SK-N-SH treated with all-trans-retinoic acid at 6 μM for 48 hours (cell line): ENCODE measurements around the gene ASTN2.

ENCODE experiments used
- ATAC-seq: fragments of 200-7000 bp; cut with Tn5 transposase; 3 replicates; pipeline ENCODE4 v1.9.1; 2020; ENCODE audit warnings: mild to moderate bottlenecking, moderate library complexity
- ARNTL ChIP-seq: fragments of 450-650 bp; formaldehyde crosslinking; IDR thresholded peaks from 2 replicates; pipeline ENCODE4 v1.5.0; 2020; ENCODE audit warnings: low read depth, mild to moderate bottlenecking, moderate library complexity, borderline replicate concordance
- BACH2 ChIP-seq: fragments of 250-450 bp; sonication (Bioruptor Pico); IDR thresholded peaks from 2 replicates; pipeline ENCODE4 v1.9.0; 2021; ENCODE audit warnings: mild to moderate bottlenecking, borderline replicate concordance
- CREB5 ChIP-seq: fragments of 250-450 bp; sonication (Bioruptor Pico); IDR thresholded peaks from 2 replicates; pipeline ENCODE4 v1.5.1; 2020; ENCODE audit warnings: low read depth, mild to moderate bottlenecking, moderate library complexity
- CSDC2 ChIP-seq: fragments of 250-450 bp; sonication (Bioruptor Pico); IDR thresholded peaks from 2 replicates; pipeline ENCODE4 v1.5.0; 2020; ENCODE audit warnings: mild to moderate bottlenecking, moderate library complexity
- ESRRG ChIP-seq: fragments of 250-450 bp; sonication (Bioruptor Pico); IDR thresholded peaks from 2 replicates; pipeline ENCODE4 v1.6.1; 2021; ENCODE audit warnings: mild to moderate bottlenecking
- GLIS3 ChIP-seq: fragments of 250-450 bp; sonication (Bioruptor Pico); IDR thresholded peaks from 2 replicates; pipeline ENCODE4 v1.5.0; 2020; ENCODE audit warnings: mild to moderate bottlenecking, moderate library complexity
- ISL1 ChIP-seq: fragments of 250-450 bp; sonication (Bioruptor Pico); IDR thresholded peaks from 2 replicates; pipeline ENCODE4 v2.1.2; 2022; ENCODE audit warnings: mild to moderate bottlenecking, moderate library complexity
- OSR1 ChIP-seq: fragments of 250-450 bp; sonication (Bioruptor Pico); IDR thresholded peaks from 2 replicates; pipeline ENCODE4 v1.8.0; 2022; ENCODE audit warnings: moderate library complexity, mild to moderate bottlenecking, inconsistent platforms
- PPARA ChIP-seq: fragments of 250-450 bp; sonication (Bioruptor Pico); IDR thresholded peaks from 2 replicates; pipeline ENCODE4 v1.5.0; 2020; ENCODE audit warnings: mild to moderate bottlenecking, borderline replicate concordance
- RARB ChIP-seq: fragments of 250-450 bp; sonication (Bioruptor Pico); IDR thresholded peaks from 2 replicates; pipeline ENCODE4 v1.8.0; 2021; ENCODE audit warnings: mild to moderate bottlenecking, moderate library complexity
- SNAI2 ChIP-seq: fragments of 250-450 bp; sonication (Bioruptor Pico); IDR thresholded peaks from 2 replicates; pipeline ENCODE4 v1.5.0; 2020; ENCODE audit warnings: mild to moderate bottlenecking, moderate library complexity
- TCF4 ChIP-seq: fragments of 250-450 bp; sonication (Bioruptor Pico); IDR thresholded peaks from 2 replicates; pipeline ENCODE4 v1.8.0; 2021; ENCODE audit warnings: mild to moderate bottlenecking, moderate library complexity, borderline replicate concordance
- TOX ChIP-seq: fragments of 250-450 bp; sonication (Bioruptor Pico); IDR thresholded peaks from 2 replicates; pipeline ENCODE4 v1.8.0; 2021; ENCODE audit warnings: mild to moderate bottlenecking, moderate library complexity, borderline replicate concordance
- TSHZ2 ChIP-seq: fragments of 250-450 bp; sonication (Bioruptor Pico); IDR thresholded peaks from 2 replicates; pipeline ENCODE4 v1.5.0; 2020; ENCODE audit warnings: mild to moderate bottlenecking, moderate library complexity
- ZNF565 ChIP-seq: fragments of 450-650 bp; formaldehyde crosslinking; conservative IDR thresholded peaks from 2 replicates; pipeline ENCODE4 v1.5.0; 2020; ENCODE audit warnings: low read depth, mild to moderate bottlenecking, moderate library complexity
- ZNF70 ChIP-seq: fragments of 450-650 bp; formaldehyde crosslinking; IDR thresholded peaks from 2 replicates; pipeline ENCODE4 v1.5.0; 2020; ENCODE audit warnings: mild to moderate bottlenecking, moderate library complexity
- ZNF8 ChIP-seq: fragments of 450-650 bp; formaldehyde crosslinking; IDR thresholded peaks from 2 replicates; pipeline ENCODE4 v1.5.0; 2020; ENCODE audit warnings: mild to moderate bottlenecking, moderate library complexity
- TF ChIP-seq, protein P1 (sequence below): fragments of 250-450 bp; sonication (Bioruptor Pico); IDR thresholded peaks from 2 replicates; pipeline ENCODE4 v1.8.0; 2021; ENCODE audit warnings: low read depth, mild to moderate bottlenecking, moderate library complexity, borderline replicate concordance
- TF ChIP-seq, protein P2 (sequence below): fragments of 250-450 bp; sonication (Bioruptor Pico); IDR thresholded peaks from 2 replicates; pipeline ENCODE4 v1.5.1; 2021; ENCODE audit warnings: mild to moderate bottlenecking, moderate library complexity

The ASTN2 gene

GRCh38 chr9:116493183-116493860, 921.5 kb downstream of the ASTN2 start:
- TF ChIP-seq ISL1 (CRISPR knock-in tag), result no peak
- TF ChIP-seq, protein P1, sequence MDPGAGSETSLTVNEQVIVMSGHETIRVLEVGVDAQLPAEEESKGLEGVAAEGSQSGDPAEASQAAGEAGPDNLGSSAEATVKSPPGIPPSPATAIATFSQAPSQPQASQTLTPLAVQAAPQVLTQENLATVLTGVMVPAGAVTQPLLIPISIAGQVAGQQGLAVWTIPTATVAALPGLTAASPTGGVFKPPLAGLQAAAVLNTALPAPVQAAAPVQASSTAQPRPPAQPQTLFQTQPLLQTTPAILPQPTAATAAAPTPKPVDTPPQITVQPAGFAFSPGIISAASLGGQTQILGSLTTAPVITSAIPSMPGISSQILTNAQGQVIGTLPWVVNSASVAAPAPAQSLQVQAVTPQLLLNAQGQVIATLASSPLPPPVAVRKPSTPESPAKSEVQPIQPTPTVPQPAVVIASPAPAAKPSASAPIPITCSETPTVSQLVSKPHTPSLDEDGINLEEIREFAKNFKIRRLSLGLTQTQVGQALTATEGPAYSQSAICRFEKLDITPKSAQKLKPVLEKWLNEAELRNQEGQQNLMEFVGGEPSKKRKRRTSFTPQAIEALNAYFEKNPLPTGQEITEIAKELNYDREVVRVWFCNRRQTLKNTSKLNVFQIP (CRISPR knock-in tag), result no peak
- TF ChIP-seq TOX (CRISPR knock-in tag), result no peak
- no peak for TF ChIP-seq PPARA (CRISPR knock-in tag)
- no peak for TF ChIP-seq TSHZ2
- no peak for TF ChIP-seq ARNTL (CRISPR knock-in tag)
- no peak for TF ChIP-seq TCF4 (CRISPR knock-in tag)
- no peak for TF ChIP-seq BACH2 (CRISPR knock-in tag)
- no peak for TF ChIP-seq ZNF8 (CRISPR knock-in tag)
- ATAC-seq, result peak; percentile 78

- TF ChIP-seq, protein P1 (CRISPR knock-in tag), result no peak
- TF ChIP-seq TOX (CRISPR knock-in tag) (no peak), SNAI2 (no peak), PPARA (CRISPR knock-in tag) (no peak), ZNF565 (CRISPR knock-in tag) (no peak)
- no peak for ATAC-seq
These were observed 923.2 kb downstream of the ASTN2 start for GRCh38 chr9:116491659-116492058.

- TF ChIP-seq CREB5 (CRISPR knock-in tag) (no peak), TSHZ2 (no peak), ZNF8 (CRISPR knock-in tag) (no peak), ISL1 (CRISPR knock-in tag) (no peak), ZNF70 (CRISPR knock-in tag) (no peak), CSDC2 (CRISPR knock-in tag) (no peak), ESRRG (CRISPR knock-in tag) (no peak), OSR1 (no peak), GLIS3 (no peak), ZNF565 (CRISPR knock-in tag) (no peak), TCF4 (CRISPR knock-in tag) (no peak), RARB (no peak), PPARA (CRISPR knock-in tag) (no peak)
- TF ChIP-seq, protein P2, sequence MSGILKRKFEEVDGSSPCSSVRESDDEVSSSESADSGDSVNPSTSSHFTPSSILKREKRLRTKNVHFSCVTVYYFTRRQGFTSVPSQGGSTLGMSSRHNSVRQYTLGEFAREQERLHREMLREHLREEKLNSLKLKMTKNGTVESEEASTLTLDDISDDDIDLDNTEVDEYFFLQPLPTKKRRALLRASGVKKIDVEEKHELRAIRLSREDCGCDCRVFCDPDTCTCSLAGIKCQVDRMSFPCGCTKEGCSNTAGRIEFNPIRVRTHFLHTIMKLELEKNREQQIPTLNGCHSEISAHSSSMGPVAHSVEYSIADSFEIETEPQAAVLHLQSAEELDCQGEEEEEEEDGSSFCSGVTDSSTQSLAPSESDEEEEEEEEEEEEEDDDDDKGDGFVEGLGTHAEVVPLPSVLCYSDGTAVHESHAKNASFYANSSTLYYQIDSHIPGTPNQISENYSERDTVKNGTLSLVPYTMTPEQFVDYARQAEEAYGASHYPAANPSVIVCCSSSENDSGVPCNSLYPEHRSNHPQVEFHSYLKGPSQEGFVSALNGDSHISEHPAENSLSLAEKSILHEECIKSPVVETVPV (CRISPR knock-in tag), result no peak
- ATAC-seq, result no peak
These were observed 923.6 kb downstream of the ASTN2 start for GRCh38 chr9:116491219-116491618.
